HCT116 (cell line): ENCODE measurements around the gene USP24. TPM values are rescaled to one million over a fixed set of nuclear protein-coding genes. Genes with fewer than 3 reads are reported as not detected.

ENCODE experiments used
- ATAC-seq: fragments of 200-7000 bp; cut with Tn5 transposase; 2 replicates; pipeline ENCODE4 v1.9.1; 2020; ENCODE audit warnings: mild to moderate bottlenecking, moderate library complexity
- BruUV-seq: library from RNA; stranded (reverse); fragments of 400-500 nt; replicated peaks from 2 replicates; lab custom pipeline; 2021; lab: Mats Ljungman, UMichigan
- CTCF ChIA-PET: fragments of 300-600 bp; sonication (Branson Sonifier 250); formaldehyde crosslinking; loops from one replicate; lab custom pipeline; 2021; ENCODE audit warnings: antibody characterized with exemption; lab: Charles Lee
- POLR2A ChIA-PET: fragments of 300-600, 350-600 bp; sonication (Branson Sonifier 250); formaldehyde crosslinking; loops from one replicate; lab custom pipeline; 2021; ENCODE audit warnings: antibody characterized with exemption; lab: Charles Lee
- RAD21 ChIA-PET, 2 experiments: fragments of 300-600 bp; sonication (Branson Sonifier 250); formaldehyde crosslinking; loops; one replicate each; lab custom pipeline; 2023; ENCODE audit warnings: low total read pairs in 2 of 2; ENCODE audit not compliant: uncharacterized antibody in 2 of 2, unreplicated experiment in 2 of 2, low non-redundant PET in 1 of 2; lab: Charles Lee
- DNase-seq: peaks from one replicate; pipeline ENCODE4 v3.0.0-alpha.2; 2010; ENCODE audit warnings: low read depth, low spot score
- H2AFZ ChIP-seq: fragments of 200-600 bp; shearing (Covaris generic), sonication (generic); 2 replicates; pipeline ENCODE4 v1.6.1; 2017; ENCODE audit warnings: low read depth, mixed run types, mixed read lengths, antibody characterized with exemption, low read length; ENCODE audit not compliant: poor library complexity, severe bottlenecking
- H3K27ac ChIP-seq: 2 replicates; pipeline ENCODE4 v1.5.1; 2012; ENCODE audit warnings: low read depth, low read length
- H3K27me3 ChIP-seq: fragments of 200-600 bp; sonication (generic); 2 replicates; pipeline ENCODE4 v1.6.1; 2016; ENCODE audit warnings: mixed run types, low read length, mixed read lengths; ENCODE audit not compliant: insufficient read depth
- H3K36me3 ChIP-seq, 2 experiments: fragments of 200-500 bp in 1 of 2; fragments of 200-600 bp in 1 of 2; sonication (Bioruptor generic) in 1 of 2; sonication (generic) in 1 of 2; 2 replicates each; pipeline versions ENCODE4 v1.5.1 to v1.6.1; 2014 to 2016; ENCODE audit warnings: low read length in 2 of 2, inconsistent platforms in 1 of 2, mixed read lengths in 1 of 2, mixed run types in 1 of 2; ENCODE audit not compliant: insufficient read depth in 2 of 2, control insufficient read depth in 1 of 2
- H3K4me1 ChIP-seq, 2 experiments: fragments of 200-600 bp in 1 of 2; sonication (generic) in 1 of 2; 2 replicates each; pipeline versions ENCODE4 v1.5.1 to v1.6.1; 2012 to 2017; ENCODE audit warnings: low read length in 2 of 2, inconsistent platforms in 1 of 2, mild to moderate bottlenecking in 1 of 2, mixed read lengths in 1 of 2, mixed run types in 1 of 2, moderate library complexity in 1 of 2; ENCODE audit not compliant: insufficient read depth in 2 of 2, control insufficient read depth in 1 of 2
- H3K4me2 ChIP-seq: fragments of 200-600 bp; sonication (generic); 2 replicates; pipeline ENCODE4 v1.6.1; 2017; ENCODE audit warnings: mixed run types, low read length, mixed read lengths
- H3K4me3 ChIP-seq, 2 experiments: fragments of 200-600 bp in 1 of 2; sonication (generic) in 1 of 2; replicated peaks in 1 of 2; 2 replicates each; pipeline ENCODE4 v1.5.1; 2011 to 2016; ENCODE audit warnings: low read length in 2 of 2, control low read depth in 1 of 2, low read depth in 1 of 2, mild to moderate bottlenecking in 1 of 2, mixed read lengths in 1 of 2, mixed run types in 1 of 2
- H3K79me2 ChIP-seq: fragments of 200-600 bp; sonication (generic); 2 replicates; pipeline ENCODE4 v1.6.1; 2017; ENCODE audit warnings: mild to moderate bottlenecking, mixed run types, low read length, moderate library complexity, mixed read lengths; ENCODE audit not compliant: insufficient read depth
- H3K9ac ChIP-seq: fragments of 200-600 bp; sonication (generic); 2 replicates; pipeline ENCODE4 v1.6.1; 2016; ENCODE audit warnings: low read length, mixed read lengths
- H3K9me2 ChIP-seq: fragments of 200-600 bp; sonication (generic), shearing (Covaris generic); 2 replicates; pipeline ENCODE4 v1.6.1; 2017; ENCODE audit warnings: mixed run types, mild to moderate bottlenecking, moderate library complexity; ENCODE audit not compliant: insufficient read depth
- H3K9me3 ChIP-seq, 2 experiments: fragments of 200-500 bp in 1 of 2; fragments of 200-600 bp in 1 of 2; sonication (Bioruptor generic) in 1 of 2; sonication (generic) in 1 of 2; 2 replicates each; pipeline ENCODE4 v1.6.1; 2014 to 2017; ENCODE audit warnings: low read length in 2 of 2, mixed read lengths in 2 of 2, inconsistent platforms in 1 of 2, low read depth in 1 of 2, mild to moderate bottlenecking in 1 of 2, mixed run types in 1 of 2, moderate library complexity in 1 of 2; ENCODE audit not compliant: control insufficient read depth in 1 of 2, insufficient read depth in 1 of 2
- H4K20me1 ChIP-seq: fragments of 200-600 bp; sonication (generic), shearing (Covaris generic); 2 replicates; pipeline ENCODE4 v1.6.1; 2017; ENCODE audit warnings: mixed run types, mild to moderate bottlenecking, moderate library complexity; ENCODE audit not compliant: insufficient read depth
- CBX3 ChIP-seq: IDR thresholded peaks from 2 replicates; pipeline ENCODE4 v1.6.1; 2012; ENCODE audit warnings: low read depth
- CTCF ChIP-seq, 3 experiments: fragments of 200-600 bp in 1 of 3; sonication (generic) in 1 of 3; IDR thresholded peaks in 2 of 3; conservative IDR thresholded peaks in 1 of 3; 2 replicates each; pipeline ENCODE4 v1.5.1; 2012 to 2017; ENCODE audit warnings: low read depth in 2 of 3, low read length in 2 of 3, antibody characterized with exemption in 1 of 3, borderline replicate concordance in 1 of 3, control low read depth in 1 of 3, mild to moderate bottlenecking in 1 of 3, mixed read lengths in 1 of 3, mixed run types in 1 of 3, moderate library complexity in 1 of 3; ENCODE audit not compliant: insufficient read depth in 1 of 3
- EGR1 ChIP-seq: IDR thresholded peaks from 2 replicates; pipeline ENCODE4 v1.6.1; 2012; ENCODE audit warnings: low read depth
- MAX ChIP-seq: IDR thresholded peaks from 2 replicates; pipeline ENCODE4 v1.6.1; 2012
- YY1 ChIP-seq: IDR thresholded peaks from 2 replicates; pipeline ENCODE4 v1.6.1; 2011; ENCODE audit warnings: low read length, low read depth, moderate library complexity, mild to moderate bottlenecking; ENCODE audit not compliant: insufficient replicate concordance; ENCODE audit errors: extremely low read depth
- intact Hi-C: fragments of 100-400 bp; cut with micrococcal nuclease; formaldehyde crosslinking; loops from 2 replicates; pipeline ENCODE4 v1.10.0; 2022
- total RNA-seq: library from RNA; stranded (reverse); gene quantifications from one replicate; pipeline ENCODE4 v1.2.1, GENCODE V29; 2021; ENCODE audit not compliant: unreplicated experiment
- TF ChIP-seq, protein P1 (sequence below): IDR thresholded peaks from 2 replicates; pipeline ENCODE4 v1.6.1; 2012; ENCODE audit warnings: low read depth

The USP24 gene
- total RNA-seq, 1 experiment from 2014 or later = 34.2 TPM

DNA sequence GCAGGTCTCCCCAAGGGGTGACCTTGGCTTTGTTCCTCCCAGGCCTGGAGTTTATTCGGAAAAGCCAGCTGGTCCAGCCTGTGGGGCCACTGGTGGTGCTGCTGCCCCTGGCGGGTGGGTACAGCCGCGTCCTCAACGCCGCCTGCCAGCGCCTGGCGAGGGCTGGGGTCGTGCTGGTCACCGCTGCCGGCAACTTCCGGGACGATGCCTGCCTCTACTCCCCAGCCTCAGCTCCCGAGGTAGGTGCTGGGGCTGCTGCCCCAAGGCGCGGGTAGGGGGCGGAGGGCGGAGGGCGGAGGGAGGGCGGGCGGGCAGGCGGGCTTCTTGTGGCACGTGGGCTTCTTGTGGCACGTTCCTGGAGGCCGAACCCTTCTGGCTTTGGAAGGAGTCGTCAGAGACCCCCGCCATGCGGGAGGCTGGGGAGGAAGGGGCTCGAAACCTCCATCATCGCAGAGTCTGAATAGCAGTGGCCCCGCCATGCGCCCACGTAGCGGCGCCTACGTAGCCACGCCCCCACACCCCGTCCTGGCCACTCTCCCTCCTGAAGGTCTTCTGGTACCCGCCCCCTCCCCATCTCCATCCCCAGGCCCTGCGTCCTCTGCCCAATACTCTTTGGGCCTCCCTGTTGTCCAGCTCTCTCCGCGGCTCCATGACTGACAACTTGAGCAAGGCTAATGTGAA, 159.1 kb downstream of the USP24 start:
- Histone ChIP-seq H3K27ac (no peak overlapping the region), H3K9me3 (no peaks in the 10 kb centered on the region), H3K9me2 (no peaks in the 10 kb centered on the region), H3K36me3 (peaks cover 0 to 13% of the 10 kb centered on the region in 2 experiments; a peak in 2 of 4 replicates), H3K4me2 (no peak overlapping the region), H4K20me1 (no peaks in the 10 kb centered on the region), H3K4me3 (no peak overlapping the region), H2AFZ (no peak overlapping the region), H3K9ac (no peak overlapping the region), H3K79me2 (no peaks in the 10 kb centered on the region), H3K27me3 (no peaks in the 10 kb centered on the region), H3K4me1 (no peaks in the 10 kb centered on the region)
- ChIA-PET RAD21 (no interaction called here), POLR2A (no interaction called here), CTCF (no interaction called here)
- TF ChIP-seq MAX = no peak
- TF ChIP-seq, protein P1, sequence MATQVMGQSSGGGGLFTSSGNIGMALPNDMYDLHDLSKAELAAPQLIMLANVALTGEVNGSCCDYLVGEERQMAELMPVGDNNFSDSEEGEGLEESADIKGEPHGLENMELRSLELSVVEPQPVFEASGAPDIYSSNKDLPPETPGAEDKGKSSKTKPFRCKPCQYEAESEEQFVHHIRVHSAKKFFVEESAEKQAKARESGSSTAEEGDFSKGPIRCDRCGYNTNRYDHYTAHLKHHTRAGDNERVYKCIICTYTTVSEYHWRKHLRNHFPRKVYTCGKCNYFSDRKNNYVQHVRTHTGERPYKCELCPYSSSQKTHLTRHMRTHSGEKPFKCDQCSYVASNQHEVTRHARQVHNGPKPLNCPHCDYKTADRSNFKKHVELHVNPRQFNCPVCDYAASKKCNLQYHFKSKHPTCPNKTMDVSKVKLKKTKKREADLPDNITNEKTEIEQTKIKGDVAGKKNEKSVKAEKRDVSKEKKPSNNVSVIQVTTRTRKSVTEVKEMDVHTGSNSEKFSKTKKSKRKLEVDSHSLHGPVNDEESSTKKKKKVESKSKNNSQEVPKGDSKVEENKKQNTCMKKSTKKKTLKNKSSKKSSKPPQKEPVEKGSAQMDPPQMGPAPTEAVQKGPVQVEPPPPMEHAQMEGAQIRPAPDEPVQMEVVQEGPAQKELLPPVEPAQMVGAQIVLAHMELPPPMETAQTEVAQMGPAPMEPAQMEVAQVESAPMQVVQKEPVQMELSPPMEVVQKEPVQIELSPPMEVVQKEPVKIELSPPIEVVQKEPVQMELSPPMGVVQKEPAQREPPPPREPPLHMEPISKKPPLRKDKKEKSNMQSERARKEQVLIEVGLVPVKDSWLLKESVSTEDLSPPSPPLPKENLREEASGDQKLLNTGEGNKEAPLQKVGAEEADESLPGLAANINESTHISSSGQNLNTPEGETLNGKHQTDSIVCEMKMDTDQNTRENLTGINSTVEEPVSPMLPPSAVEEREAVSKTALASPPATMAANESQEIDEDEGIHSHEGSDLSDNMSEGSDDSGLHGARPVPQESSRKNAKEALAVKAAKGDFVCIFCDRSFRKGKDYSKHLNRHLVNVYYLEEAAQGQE = no peak
- TF ChIP-seq EGR1 = no peak
- TF ChIP-seq YY1 = no peak
- no peak for TF ChIP-seq CTCF (IDR thresholded peaks at IDR 0.05 in 2 of 3, conservative IDR thresholded peaks at IDR 0.05 in 1 of 3; ENCODE audit: borderline replicate concordance in 1 of 3, insufficient read depth in 1 of 3, low read depth in 2 of 3, low read length in 2 of 3)
- TF ChIP-seq CBX3 = no peak
- ATAC-seq (no peak), DNase-seq (no peak)
- intact Hi-C loops = no loop called here
- no TSS peak for BruUV-seq
